RWPE1 (cell line): ENCODE data around the gene MAN2A1.

Experiments used
- CTCF ChIA-PET: fragments of 350-600 bp; sonication (Branson Sonifier 250); formaldehyde crosslinking; extraction: SDS; loops from one replicate; lab custom pipeline; 2021; lab: Yijun Ruan, JAX
- POLR2A ChIA-PET: fragments of 400-600 bp; formaldehyde crosslinking; extraction: SDS; loops from one replicate; lab custom pipeline; 2020; ENCODE audit warnings: antibody characterized with exemption; ENCODE audit not compliant: low non-redundant PET; lab: Yijun Ruan, JAX
- DNase-seq: peaks from one replicate; pipeline ENCODE4 v3.0.0; 2012; ENCODE audit warnings: low spot score
- H3K27ac ChIP-seq: fragments of 450-650 bp; 2 replicates; pipeline ENCODE4 v1.5.1; 2017
- TF ChIP-seq, protein P1 (sequence below): fragments of 450-650 bp; conservative IDR thresholded peaks from 2 replicates; pipeline ENCODE4 v1.5.1; 2017; ENCODE audit warnings: low read depth, mild to moderate bottlenecking

The MAN2A1 gene

DNA sequence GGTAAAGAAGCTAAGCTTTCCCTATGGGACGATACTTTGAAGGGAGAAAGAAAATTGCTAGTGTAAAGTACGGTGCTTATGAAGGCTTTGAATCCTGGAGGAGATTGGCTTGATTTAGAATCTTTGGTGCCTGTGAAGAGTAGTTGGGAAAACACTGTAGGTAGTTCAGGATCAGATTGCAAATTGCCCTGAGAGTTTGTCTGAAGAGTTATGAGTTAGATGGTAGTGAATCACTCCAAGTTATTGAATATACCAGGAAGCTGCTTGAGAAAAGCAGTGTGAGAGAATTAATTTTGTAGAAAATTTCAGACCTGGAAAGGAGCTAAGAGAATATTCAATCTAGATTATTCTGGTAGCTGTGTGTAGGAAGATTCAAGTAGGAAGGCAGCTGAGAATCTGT is 11.5 kb downstream of the MAN2A1 start:
- TF ChIP-seq, protein P1, sequence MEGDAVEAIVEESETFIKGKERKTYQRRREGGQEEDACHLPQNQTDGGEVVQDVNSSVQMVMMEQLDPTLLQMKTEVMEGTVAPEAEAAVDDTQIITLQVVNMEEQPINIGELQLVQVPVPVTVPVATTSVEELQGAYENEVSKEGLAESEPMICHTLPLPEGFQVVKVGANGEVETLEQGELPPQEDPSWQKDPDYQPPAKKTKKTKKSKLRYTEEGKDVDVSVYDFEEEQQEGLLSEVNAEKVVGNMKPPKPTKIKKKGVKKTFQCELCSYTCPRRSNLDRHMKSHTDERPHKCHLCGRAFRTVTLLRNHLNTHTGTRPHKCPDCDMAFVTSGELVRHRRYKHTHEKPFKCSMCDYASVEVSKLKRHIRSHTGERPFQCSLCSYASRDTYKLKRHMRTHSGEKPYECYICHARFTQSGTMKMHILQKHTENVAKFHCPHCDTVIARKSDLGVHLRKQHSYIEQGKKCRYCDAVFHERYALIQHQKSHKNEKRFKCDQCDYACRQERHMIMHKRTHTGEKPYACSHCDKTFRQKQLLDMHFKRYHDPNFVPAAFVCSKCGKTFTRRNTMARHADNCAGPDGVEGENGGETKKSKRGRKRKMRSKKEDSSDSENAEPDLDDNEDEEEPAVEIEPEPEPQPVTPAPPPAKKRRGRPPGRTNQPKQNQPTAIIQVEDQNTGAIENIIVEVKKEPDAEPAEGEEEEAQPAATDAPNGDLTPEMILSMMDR, result no peak
- ChIA-PET POLR2A (no interaction called here), CTCF (interaction anchor here (0.7 kb wide), 1 partner anchor 306 kb away, joined by 3 read pairs; no protein-coding TSS in a partner anchor)
- DNase-seq, result no peak
- H3K27ac ChIP-seq, result no peak overlapping the region

DNA sequence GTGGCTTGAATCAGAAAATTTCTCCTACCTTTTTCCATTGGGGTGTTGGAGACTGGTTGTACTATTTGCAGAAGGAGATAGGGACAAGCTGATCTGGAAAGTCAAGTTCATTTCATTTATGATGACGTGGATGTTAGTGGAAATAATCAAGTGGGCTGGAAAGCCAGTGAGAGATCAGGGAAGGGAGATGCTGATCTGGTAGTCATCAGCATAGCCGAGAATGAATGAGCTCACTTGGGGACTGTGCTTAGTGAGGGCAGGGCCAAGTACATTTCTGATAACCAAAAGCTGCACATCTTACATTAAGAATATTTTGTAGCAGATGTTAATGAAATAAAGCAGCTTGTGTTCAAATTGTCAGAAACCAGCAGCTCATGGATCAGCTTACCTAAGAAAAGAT is 12.1 kb downstream of the MAN2A1 start:
- CTCF ChIA-PET, result interaction anchor here (0.7 kb wide), 2 partner anchors 44 to 306 kb away, joined by 3 to 6 read pairs; no protein-coding TSS in a partner anchor
- TF ChIP-seq, protein P1, result no peak
- POLR2A ChIA-PET, result no interaction called here
- H3K27ac ChIP-seq, result no peak overlapping the region
- no peak for DNase-seq

DNA sequence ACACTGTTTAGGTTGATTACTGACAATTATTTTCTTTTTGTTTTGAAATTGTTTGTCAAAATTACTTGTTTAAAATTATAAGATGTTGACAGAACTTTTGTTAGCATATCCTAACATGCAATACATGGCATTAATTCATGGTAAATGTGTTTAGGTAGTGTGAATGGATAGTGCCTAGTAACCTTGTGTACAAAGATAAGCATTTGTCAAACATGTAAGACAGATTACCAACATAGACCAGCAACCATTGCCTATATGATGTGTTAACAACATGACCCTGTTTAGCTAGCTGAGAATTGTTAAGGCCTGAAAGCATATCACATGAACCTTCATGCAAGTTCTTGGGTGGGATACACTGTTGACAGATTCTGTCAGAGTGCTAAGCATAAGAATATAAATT is 13.4 kb downstream of the MAN2A1 start:
- CTCF ChIA-PET, result no interaction called here
- POLR2A ChIA-PET, result no interaction called here
- no peak overlapping the region for H3K27ac ChIP-seq
- no peak for DNase-seq
- TF ChIP-seq, protein P1, result no peak

DNA sequence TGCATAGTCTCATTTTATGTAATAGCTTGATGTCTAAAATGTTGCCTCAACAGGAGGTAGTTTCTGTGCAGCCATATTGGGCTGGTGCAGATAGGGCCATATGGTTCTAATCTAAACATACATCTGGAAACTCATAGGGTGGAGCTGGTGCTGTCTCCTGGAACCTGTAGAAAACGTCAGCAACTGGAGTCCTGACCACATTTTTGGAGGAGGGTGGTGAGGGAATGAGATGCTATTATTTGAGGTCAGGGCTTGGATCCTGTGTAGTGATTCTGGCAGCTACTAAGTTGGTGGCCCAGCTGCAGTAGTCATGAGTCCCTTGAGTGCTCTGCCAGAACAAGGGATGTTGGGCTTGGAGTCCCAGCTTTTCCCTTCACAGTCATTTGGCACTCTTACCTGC is 14.1 kb downstream of the MAN2A1 start:
- no peak for DNase-seq
- ChIA-PET CTCF (no interaction called here), POLR2A (interaction anchor here (0.7 kb wide), 1 partner anchor 14 kb away, joined by 3 read pairs; the partner anchor contains the start of gene MAN2A1)
- TF ChIP-seq, protein P1, result no peak
- H3K27ac ChIP-seq, result no peak overlapping the region

DNA sequence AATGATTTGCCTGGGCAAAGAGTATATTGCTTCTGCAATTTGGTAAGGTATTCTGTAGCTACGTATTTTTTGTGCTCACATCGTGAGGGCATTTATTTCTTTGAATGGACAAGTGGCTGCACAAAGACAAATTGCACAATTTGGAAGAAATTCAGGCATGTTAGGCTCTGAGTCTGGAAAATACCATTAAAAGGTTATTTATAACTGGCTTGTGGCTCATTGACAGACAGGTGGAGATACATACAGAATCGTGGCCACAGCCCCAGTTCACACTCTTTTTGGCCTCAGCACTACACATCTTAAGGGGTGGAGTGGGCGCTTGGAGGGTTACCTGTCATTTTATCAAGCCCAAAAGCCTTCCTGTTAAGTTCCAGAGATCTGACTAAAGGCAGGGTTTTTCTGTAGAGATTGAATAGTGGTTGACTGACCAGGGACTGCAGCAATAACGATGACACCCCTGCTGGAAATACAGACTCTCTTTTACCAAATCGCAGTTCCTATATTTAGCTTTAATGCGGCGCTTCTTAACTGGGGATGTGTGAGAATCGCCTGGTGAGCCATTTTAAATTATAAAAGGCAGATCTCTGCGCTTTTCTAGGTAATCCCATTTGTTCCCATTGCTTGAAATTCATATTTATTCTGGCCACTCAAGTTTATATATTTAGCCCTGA is 14.7 kb downstream of the MAN2A1 start:
- POLR2A ChIA-PET, result interaction anchor here (0.7 kb wide), 1 partner anchor 15 kb away, joined by 3 read pairs; the partner anchor contains the start of gene MAN2A1
- no peak for DNase-seq
- CTCF ChIA-PET, result no interaction called here
- no peak overlapping the region for H3K27ac ChIP-seq
- TF ChIP-seq, protein P1, result no peak

DNA sequence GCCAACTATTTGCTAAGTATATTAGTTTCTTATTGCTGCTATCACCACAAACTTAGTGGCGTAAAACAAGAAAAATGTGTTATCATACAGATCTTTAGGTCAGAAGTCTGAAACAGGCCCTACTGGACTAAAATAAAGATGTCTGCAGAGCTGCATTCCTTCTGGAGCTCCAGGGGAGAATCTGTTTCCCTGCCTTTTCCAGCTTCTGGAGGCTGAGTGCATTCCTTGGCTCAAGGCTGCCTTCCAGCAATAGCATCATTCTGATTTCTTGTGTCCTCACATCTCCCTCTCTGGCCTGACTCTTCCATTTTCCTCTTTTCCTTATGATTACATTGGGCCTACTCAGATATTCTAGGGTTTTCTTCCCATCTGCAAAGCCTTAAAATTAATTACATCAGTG is 15.9 kb downstream of the MAN2A1 start:
- ChIA-PET POLR2A (no interaction called here), CTCF (no interaction called here)
- TF ChIP-seq, protein P1, result no peak
- no peak for DNase-seq
- no peak overlapping the region for H3K27ac ChIP-seq
